GM12878 (cell line): ENCODE data around the gene DLX5.

ENCODE experiments used
- NRF1 ChIP-seq: conservative IDR thresholded peaks from 2 replicates; pipeline ENCODE4 v1.6.1; 2011; ENCODE audit warnings: mild to moderate bottlenecking, low read depth, low read length, improper control_type of control experiment
- RBBP5 ChIP-seq: fragments of 200-600 bp; sonication (generic); conservative IDR thresholded peaks from 2 replicates; pipeline ENCODE4 v1.6.1; 2016
- SMAD1 ChIP-seq: fragments of 450-650 bp; IDR thresholded peaks from 2 replicates; pipeline ENCODE4 v1.6.1; 2018; ENCODE audit warnings: mild to moderate bottlenecking, low read depth; ENCODE audit not compliant: partially characterized antibody
- TF ChIP-seq, protein P1 (sequence below): fragments of 450-650 bp; IDR thresholded peaks from 2 replicates; pipeline ENCODE4 v1.6.1; 2017; ENCODE audit warnings: mild to moderate bottlenecking

DNA sequence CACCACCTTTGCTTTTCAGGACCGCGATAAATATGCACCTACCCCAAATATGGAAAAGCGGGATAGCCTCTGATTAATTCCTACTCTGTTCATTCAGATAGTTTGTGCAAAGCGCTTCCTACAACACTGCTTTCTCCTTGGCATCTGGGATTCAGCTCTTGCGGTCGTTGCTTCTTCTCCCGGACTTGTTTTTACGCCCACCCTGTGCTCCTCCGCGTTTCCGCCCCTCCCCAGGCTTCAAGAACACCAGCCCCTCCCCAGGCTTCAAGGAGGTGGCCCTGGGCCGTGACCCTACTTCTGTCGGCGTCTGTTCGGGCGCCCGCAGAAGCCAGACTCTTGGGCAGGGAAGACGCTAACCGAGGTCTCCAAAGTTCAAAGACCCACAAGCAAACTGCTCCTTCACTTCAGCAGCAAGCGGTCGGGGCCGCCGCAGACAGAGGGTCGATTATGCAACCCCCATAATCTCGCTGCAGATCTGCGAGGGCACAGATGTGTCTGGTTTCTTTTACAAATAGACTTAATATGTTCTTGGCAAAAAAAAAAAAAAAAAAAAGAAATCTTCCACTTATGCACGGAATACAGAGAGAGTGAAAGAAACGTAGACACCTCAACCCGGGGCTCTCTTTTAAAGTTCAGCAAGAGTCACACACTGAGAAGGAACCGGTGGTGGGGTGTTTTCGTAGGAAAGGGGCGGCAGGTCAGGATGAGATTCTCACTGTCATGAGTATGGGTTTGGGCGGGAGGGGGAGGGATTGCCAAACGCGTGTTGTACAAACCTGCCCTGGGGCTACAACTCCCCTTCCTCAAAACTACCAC, 1.9 kb downstream of the DLX5 start:
- TF ChIP-seq NRF1: no peak
- TF ChIP-seq, protein P1, sequence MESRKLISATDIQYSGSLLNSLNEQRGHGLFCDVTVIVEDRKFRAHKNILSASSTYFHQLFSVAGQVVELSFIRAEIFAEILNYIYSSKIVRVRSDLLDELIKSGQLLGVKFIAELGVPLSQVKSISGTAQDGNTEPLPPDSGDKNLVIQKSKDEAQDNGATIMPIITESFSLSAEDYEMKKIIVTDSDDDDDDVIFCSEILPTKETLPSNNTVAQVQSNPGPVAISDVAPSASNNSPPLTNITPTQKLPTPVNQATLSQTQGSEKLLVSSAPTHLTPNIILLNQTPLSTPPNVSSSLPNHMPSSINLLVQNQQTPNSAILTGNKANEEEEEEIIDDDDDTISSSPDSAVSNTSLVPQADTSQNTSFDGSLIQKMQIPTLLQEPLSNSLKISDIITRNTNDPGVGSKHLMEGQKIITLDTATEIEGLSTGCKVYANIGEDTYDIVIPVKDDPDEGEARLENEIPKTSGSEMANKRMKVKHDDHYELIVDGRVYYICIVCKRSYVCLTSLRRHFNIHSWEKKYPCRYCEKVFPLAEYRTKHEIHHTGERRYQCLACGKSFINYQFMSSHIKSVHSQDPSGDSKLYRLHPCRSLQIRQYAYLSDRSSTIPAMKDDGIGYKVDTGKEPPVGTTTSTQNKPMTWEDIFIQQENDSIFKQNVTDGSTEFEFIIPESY: no peak
- no peak for TF ChIP-seq RBBP5
- TF ChIP-seq SMAD1: no peak
